NK-92 (cell line): ENCODE data around the gene AFMID.
"Not testable (repeated sequence)": the region's sequence is repeated elsewhere in the genome, so short reads cannot be mapped to it uniquely, and the experiment has no call there.

ENCODE experiments used
- DNase-seq: peaks from one replicate; lab custom pipeline; 2025; ENCODE audit not compliant: unreplicated experiment; lab: John Stamatoyannopoulos, UW

The AFMID gene

GRCh38 chr17:78219396-78220150 lies 32.4 kb downstream of the AFMID start:
- no peak for DNase-seq

DNA sequence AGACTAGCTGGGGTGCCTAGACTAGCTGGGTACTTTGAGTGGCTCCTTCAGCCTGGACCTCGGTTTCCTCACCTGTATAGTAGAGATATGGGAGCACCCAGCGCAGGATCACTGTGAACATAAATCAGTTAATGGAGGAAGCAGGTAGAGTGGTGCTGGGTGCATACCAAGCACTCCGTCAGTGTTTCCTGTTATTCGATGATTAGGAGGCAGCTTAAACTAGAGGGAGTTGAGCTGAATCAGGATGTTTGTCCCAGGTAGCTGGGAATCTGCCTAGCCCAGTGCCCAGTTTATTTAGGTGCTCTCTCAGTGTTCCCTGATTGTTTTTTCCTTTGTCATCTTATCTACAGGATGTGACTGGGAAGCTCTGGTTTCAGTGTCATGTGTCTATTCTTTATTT lies 35.9 kb downstream of the AFMID start:
- DNase-seq, result no peak

DNA sequence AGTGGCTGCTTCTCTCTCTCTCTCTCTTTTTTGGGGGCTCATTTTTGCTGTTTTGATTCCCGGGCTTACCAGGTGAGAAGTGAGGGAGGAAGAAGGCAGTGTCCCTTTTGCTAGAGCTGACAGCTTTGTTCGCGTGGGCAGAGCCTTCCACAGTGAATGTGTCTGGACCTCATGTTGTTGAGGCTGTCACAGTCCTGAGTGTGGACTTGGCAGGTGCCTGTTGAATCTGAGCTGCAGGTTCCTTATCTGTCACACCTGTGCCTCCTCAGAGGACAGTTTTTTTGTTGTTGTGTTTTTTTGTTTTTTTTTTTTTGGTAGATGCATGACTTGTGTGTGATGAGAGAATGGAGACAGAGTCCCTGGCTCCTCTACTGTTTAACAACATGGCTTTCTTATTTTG lies 36.6 kb downstream of the AFMID start:
- no peak for DNase-seq

DNA sequence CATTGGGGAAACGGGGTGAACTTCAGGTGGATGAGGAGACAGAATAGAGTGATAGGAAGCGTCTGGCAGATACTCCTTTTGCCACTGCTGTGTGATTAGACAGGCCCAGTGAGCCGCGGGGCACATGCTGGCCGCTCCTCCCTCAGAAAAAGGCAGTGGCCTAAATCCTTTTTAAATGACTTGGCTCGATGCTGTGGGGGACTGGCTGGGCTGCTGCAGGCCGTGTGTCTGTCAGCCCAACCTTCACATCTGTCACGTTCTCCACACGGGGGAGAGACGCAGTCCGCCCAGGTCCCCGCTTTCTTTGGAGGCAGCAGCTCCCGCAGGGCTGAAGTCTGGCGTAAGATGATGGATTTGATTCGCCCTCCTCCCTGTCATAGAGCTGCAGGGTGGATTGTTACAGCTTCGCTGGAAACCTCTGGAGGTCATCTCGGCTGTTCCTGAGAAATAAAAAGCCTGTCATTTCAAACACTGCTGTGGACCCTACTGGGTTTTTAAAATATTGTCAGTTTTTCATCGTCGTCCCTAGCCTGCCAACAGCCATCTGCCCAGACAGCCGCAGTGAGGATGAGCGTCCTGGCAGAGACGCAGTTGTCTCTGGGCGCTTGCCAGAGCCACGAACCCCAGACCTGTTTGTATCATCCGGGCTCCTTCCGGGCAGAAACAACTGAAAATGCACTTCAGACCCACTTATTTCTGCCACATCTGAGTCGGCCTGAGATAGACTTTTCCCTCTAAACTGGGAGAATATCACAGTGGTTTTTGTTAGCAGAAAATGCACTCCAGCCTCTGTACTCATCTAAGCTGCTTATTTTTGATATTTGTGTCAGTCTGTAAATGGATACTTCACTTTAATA lies 37.3 kb downstream of the AFMID start:
- no peak for DNase-seq

GRCh38 chr17:78225088-78225865 lies 38.1 kb downstream of the AFMID start:
- DNase-seq, result no peak

DNA sequence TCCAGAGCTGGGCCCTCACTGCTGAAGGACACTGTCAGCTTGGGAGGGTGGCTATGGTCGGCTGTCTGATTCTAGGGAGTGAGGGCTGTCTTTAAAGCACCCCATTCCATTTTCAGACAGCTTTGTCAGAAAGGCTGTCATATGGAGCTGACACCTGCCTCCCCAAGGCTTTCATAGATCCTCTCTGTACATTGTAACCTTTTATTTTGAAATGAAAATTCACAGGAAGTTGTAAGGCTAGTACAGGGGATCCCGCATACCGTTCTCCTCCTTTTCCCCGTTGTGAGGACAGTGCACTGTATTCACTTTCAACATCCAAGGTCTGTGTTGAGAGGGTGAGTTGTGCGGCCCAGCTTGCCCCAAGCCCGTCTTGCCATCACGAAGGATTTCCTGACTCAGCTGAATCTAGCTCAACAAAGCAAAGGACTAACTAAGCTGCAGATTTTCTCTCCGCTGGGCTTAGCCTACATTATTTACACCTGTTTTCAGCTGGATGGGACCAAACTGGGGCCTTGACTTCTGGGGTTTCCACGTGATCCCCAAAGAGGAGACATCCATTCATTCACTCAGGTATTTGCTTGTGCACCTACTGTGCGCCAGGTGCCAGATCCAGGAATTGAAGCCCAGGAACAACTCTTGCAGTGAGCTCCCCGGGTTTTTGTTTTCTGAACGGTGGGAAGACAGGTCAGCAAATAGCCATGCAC lies 39.0 kb downstream of the AFMID start:
- no peak for DNase-seq

- no peak for DNase-seq
Measured at GRCh38 chr17:78226759-78227454, 39.7 kb downstream of the AFMID start.

- DNase-seq, result no peak
Measured at GRCh38 chr17:78227455-78227916, 40.3 kb downstream of the AFMID start.

GRCh38 chr17:78228176-78228575 lies 41.0 kb downstream of the AFMID start:
- no peak for DNase-seq

- DNase-seq, result no peak
Measured at GRCh38 chr17:78230252-78230962, 43.2 kb downstream of the AFMID start.

GRCh38 chr17:78230996-78231935 lies 44.1 kb downstream of the AFMID start, which contains the start of gene TMEM235:
Gene TMEM235, plus strand, starts transcription at chr17:78231631. Its CDS starts 393 bp downstream, at chr17:78232024.
- no peak for DNase-seq

- DNase-seq, result no peak
Measured at GRCh38 chr17:78231991-78232858, 45.1 kb downstream of the AFMID start.

DNA sequence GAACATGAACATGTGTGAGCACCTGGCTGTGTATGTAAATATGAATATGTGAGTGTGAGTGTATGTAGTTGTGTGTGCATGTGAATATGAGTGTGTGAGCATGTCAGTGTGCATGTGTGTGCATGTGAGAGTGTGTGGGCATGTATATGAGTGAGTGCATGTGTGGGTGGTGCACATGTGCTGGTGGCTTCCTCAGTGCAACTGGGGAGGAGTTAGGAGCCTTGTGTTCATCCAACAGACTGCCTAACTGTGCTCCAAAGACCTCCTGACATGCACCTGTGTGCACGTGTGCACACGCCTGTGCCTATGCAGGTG lies 45.7 kb downstream of the AFMID start:
- DNase-seq, result no peak

GRCh38 chr17:78233678-78234077 lies 46.5 kb downstream of the AFMID start:
- DNase-seq, result no peak

- no peak for DNase-seq
Measured at GRCh38 chr17:78234261-78234865, 47.2 kb downstream of the AFMID start.

DNA sequence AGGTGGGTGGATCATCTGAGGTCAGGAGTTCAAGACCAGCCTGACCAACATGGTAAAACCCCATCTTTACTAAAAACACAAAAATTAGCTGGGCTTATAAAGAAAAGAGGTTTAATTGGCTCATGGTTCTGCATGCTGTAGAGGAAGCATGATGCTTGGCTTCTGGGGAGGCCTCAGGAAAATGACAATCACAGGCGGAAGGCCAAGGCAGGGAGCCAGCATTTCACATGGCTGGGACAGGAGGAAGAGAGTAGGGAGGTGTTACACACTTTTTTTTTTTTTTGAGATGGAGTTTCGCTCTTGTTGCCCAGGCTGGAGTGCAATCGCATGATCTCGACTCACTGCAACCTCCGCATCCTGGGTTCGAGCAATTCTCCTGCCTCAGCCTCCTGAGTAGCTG lies 47.9 kb downstream of the AFMID start:
- not testable (repeated sequence) for DNase-seq

DNA sequence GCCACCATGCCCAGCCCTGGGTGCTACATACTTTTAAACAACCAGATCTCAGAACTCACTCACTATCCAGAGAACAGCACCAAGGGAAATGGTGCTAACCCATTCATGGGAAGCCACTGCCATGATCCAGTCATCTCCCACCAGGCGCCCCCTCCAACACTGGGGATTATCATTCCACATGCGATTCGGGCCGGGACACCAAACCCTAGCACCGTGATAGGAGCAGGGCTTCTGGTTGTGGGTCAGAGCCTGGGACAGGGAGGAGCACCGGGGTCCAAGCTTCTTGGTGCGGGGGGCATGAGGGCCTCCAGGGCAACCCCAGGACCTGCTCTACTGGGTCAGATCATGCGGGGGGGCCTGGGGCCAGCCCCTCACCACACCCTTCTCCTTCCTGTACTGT lies 48.7 kb downstream of the AFMID start:
- DNase-seq, result no peak
